ENCODE results near the gene NFYC. TPM values are rescaled to one million over a fixed set of nuclear protein-coding genes. Genes with fewer than 3 reads are reported as not detected.
A peak's percentile ranks its signal among the peaks of the same experiment; 100 is the strongest.

NFYC gene
- total RNA-seq, 1 donor from 2014 or later: 65.9 TPM

DNA sequence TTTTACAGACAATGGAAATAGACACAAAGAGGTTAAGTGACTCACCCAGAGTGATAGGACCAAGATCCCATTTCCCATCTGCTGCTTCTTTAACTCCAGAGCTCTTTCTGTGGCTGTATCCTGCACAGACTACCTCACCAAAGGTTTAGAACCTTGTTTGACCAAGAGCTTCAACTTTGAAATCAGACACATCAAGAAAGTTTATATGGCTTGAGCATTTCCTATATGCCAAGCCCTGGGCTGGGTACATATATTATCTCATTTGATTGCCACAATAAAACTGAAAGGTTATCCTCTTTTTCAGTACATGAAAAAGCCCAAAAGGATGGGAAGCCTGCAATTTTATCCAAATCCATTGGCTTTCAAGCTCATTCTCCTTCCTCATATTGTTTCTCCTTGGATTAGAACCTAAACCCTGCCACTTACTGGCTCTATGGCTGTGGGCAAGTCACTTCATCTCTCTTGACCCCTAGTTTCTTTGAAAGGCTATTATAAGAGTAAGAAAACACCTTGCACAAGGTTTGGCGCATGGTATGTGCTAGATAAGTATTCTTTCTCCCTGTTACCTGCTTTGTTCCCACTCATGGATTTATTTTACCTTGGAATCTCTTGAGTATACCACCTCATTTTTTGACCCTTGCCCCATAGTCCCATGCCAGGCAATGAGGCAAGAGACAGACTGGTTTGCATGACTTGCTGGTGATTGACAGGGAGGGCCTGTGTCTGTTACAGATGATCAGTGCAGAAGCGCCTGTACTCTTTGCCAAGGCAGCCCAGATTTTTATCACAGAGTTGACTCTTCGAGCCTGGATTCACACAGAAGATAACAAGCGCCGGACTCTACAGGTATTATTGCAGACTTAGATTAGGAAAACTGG lies 57.6 kb downstream of the NFYC start:
- no peak for ATAC-seq (ENCODE audit: poor library complexity)
- no peak for DNase-seq
- intact Hi-C loops (cut with DNase I): no loop called here

DNA sequence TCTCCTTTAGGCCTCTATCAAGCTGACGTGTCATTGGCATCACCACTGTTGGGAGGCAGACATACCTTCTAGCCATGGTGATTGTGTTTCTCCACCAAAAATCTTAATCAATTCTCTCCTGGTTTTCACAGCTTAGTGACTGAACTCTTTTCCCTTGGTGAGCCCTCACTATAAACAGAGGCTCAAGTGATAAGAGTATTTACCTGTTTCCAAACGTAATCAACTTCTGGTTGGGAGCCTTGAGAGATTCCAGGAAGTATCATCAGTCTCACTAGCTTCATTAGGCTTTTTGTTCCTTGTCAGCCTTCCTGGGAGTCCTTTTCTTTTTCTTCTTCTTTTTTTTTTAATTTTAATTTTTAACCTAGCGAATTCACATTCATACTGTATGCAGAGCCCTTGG lies 58.3 kb downstream of the NFYC start:
- intact Hi-C loops (cut with DNase I): no loop called here
- no peak for ATAC-seq (ENCODE audit: poor library complexity)
- DNase-seq: no peak

DNA sequence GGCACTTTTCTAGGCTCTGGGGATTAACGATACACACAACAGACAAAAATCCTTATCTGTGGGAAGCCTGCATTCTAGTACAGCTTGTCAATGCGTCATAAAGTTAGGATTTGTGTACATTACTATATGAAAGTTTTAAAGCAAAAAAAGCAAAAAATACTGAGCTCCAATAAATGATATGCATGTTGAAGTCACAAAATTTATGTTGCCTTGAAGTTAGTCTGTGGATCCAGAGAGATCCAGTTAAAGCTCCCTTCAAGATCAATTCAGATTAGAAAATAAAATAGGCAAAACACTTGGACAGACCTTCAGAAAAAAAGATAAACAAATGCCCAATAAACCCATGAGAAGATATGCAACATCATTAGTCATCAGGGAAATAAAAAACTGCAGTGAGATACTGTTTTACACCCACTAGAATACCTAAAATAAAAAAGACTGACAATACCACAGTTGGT lies 59.0 kb downstream of the NFYC start:
- no peak for DNase-seq
- no peak for ATAC-seq (ENCODE audit: poor library complexity)
- intact Hi-C loops (cut with DNase I): no loop called here

DNA sequence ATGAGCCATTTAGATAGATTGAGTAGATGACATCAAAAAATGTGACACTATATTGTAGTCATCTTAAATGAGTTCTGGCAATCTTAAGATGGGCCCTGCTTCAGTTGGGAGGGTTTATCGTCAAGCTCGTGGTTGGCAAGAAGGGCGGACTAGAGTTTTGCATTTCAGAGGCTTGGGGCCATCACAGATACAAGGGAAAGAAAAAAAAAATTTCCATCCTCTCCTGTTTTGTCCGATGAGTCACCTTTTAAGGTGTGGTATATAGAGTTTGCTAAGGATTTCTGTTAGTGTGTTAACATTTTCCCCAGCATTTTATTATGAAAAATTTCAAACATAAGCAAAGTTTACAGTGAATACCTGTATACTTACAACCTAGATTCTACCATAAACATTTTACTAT lies 60.3 kb downstream of the NFYC start:
- no peak for DNase-seq
- intact Hi-C loops (cut with DNase I): no loop called here
- no peak for ATAC-seq (ENCODE audit: poor library complexity)

DNA sequence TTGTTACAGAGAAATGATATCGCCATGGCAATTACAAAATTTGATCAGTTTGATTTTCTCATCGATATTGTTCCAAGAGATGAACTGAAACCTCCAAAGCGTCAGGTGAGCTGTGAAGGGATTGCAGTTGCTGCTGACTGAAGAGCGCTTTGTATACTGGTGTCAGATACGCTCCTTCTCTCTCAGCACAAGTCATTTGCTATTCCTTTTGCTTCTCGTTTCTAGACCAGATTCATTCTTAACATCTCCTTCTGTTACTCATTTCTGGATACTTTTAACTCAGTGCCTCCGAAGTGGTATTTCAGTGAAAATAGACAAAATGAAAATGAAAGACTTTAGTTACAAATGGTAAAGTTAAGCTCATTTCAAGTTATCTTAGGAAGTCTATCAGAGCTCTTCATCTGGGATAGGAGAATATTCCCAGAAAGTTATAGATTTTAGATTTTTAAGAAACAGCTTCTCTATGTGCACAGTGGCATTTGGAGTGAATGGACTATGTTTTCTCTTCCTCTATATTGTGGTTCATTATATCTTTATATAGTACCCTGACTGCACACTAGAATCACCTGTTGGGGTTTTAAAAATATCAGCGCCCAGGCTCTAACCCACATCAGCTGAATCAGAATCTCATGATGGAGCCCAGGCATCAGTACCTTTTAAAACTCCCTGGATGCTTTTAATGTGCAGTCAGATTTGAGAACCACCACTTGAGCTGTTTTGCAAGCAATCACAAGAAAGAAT lies 61.8 kb downstream of the NFYC start:
- ATAC-seq (ENCODE audit: poor library complexity) (no peak), DNase-seq (no peak)
- intact Hi-C loops (cut with DNase I): no loop called here

DNA sequence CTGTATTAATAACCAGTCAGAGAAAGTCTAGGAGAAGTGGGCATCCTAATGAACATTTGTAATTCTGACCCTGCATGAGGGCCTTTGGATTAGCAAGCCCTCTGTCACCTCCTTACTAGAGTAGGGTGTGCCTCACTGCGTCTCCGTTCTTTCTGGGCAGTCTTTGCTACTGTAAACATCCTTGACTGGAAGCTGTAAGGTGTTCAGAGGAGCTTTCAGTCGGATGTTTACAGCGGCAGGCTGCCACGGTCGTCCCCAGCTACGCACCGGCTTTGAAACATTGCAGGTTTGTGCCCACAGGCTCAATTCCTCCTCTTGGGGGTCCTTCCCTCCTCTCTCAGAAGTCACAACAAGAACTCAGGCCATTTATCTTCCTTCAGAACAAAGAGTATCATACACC lies 62.7 kb downstream of the NFYC start:
- intact Hi-C loops (cut with DNase I): no loop called here
- no peak for DNase-seq
- no peak for ATAC-seq (ENCODE audit: poor library complexity)

DNA sequence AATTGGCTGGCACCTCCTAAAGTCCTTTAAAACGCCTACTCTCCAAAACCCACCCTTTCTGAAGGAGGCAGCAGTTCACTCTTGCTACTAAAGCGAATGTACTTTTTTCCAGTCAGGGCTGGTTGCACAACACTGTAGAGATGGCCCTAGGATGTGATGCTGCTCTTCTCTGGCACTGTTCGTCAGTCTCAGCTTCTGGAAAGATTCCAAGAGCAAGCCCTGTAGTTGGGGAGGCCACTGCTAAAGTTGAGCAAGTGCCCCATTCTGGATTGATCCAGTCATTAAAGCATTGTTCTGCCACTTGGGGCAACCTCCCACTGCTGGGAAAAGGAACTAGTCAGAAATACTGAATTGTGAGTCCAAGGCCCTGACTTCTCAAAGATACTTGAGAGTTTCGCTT lies 63.6 kb downstream of the NFYC start:
- DNase-seq (no peak), ATAC-seq (ENCODE audit: poor library complexity) (peak; percentile 58)
- intact Hi-C loops (cut with DNase I): no loop called here

DNA sequence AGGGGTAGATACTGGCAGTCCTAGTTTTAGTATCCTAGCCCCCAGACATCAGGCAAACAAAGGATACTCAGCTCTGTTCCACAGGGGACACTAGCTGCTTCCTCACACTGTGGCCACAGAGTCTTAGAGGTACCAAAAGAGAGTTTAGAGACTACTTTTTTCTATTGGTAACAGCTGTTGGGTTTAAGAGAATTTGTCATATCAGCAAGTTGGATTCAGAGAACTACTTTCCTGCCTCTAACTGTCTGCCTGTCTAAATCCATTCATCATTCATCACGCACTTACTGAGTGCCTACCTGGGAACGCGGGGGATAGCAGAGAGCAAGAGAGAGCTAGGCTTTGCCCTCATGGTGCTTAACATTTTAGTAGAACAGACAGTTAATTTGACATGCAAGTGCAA lies 65.0 kb downstream of the NFYC start:
- no peak for DNase-seq
- intact Hi-C loops (cut with DNase I): no loop called here
- ATAC-seq (ENCODE audit: poor library complexity): no peak

DNA sequence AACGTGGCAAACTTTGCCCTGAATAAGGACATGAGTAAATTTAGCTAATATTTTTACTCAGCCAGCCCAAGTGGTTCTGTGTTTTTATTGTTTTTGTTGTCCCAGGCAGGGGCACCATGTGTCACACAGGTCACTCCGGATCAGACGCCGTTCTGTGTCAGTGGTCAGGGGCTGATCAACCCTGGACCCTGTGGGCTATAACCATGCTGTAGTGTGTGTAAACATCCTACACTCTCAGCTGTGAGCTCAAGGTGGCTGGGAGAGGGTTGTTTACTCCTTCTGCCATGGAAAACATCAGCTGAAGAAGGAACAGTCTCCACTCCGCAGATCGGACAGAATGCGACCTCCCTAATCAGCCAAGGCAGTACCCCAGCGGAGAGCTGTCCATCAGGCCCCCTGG lies 65.6 kb downstream of the NFYC start:
- intact Hi-C loops (cut with DNase I): no loop called here
- no peak for ATAC-seq (ENCODE audit: poor library complexity)

DNA sequence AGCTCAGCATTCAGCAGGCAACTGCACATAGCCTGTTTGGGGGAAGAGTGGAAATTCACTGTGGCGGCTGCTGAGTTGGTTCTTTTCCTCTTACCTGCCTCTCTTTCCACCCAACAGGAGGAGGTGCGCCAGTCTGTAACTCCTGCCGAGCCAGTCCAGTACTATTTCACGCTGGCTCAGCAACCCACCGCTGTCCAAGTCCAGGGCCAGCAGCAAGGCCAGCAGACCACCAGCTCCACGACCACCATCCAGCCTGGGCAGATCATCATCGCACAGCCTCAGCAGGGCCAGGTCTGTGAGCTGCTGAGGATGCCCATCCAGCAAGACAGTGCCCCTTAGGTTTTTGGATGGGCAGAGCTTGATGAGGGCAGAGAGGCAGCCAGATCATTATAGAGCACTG lies 66.5 kb downstream of the NFYC start:
- intact Hi-C loops (cut with DNase I): no loop called here
- DNase-seq: no peak
- ATAC-seq (ENCODE audit: poor library complexity): no peak

More for the DNA sequence above, 65.6 kb downstream of the NFYC start:
- DNase-seq: no peak

DNA sequence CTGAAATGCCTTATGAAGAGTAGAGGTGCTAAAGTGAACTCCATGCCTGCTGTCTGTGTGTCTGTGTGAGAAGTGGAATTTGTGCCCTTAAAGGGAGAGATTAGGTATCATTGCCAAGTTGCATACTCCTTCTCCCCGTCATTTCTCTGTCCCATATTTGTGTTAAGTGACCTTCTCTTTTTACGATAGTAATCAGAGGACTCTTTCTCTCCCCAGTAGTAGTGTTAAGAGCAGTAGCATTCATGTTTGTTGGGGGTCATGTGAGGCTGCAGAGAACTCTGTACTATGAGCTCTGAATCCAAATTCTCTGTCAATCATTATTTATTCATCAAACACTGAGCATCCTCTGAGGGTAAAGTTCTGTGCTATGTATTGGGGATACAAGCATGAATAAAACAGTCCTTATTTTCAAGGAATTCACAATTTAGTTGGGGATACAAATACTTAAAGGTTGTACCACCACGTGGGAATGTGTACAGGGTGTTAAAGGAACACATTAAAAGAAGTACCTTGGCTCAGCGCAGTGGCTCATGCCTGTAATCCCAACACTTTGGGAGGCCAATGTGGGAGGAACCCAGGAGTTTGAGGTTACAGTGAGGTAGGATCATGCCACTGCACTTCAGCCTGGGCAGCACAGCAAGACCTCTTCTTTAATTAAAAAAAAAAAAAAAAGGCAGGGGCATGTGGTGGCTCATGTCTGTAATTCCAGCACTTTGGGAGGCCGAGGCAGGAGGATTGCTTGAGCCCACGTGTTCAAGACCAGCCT lies 67.3 kb downstream of the NFYC start:
- ATAC-seq (ENCODE audit: poor library complexity) (no peak), DNase-seq (no peak)
- intact Hi-C loops (cut with DNase I): no loop called here

DNA sequence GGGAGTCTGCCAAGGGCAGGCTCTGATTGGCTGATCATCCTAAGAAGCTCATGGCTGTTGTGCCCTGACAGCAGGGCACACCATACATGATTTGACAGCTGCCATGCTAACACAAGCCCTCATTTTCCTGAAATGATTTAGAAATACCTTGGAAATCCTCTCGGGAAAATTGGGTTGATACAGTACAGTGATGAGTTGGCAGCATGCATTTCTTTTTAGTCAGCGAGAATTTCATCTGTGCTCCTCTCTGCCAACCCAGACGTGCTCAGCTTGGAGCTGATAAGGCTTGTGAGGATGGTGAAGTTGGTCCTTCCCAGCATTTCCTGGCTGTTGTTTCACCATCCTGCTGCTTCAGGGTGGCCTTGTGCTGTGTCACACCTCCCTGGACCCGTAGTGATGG lies 69.5 kb downstream of the NFYC start:
- no peak for DNase-seq
- no peak for ATAC-seq (ENCODE audit: poor library complexity)
- intact Hi-C loops (cut with DNase I): no loop called here

DNA sequence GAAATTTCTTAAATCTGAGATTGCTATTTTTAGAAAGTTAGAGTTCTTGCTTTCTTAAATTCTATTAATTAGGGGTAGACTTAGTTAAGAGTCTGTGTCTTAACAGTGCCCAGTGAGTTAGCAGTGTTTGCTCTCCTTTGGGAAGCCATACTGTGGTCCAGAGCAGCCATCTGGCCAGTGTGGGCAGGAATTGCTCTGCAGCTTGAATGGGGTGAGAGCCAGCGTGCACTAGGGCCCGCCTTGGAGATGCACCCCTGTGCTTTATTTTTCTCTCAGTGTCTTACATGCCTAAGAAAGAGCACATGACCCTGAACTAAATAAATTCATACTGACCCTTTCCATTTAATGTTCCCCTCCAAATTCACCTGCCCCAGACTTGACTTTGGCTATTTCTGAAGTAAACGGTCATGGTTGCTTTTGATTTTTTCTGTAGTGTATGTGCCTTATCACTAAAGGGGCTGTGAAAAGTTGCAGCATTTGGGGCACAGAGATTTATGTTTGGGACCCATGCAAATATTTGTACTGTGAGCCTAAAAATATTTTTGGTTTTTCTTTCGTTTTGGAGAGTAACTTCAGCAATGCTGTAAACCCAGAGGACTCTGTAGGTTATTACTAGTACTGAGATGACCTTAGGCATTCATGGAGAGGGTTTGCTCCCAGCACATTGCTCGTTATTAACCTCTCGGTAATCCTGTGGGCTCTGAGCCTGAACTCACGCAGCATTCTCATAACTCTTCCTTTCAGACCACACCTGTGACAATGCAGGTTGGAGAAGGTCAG lies 70.8 kb downstream of the NFYC start:
- no peak for ATAC-seq (ENCODE audit: poor library complexity)
- intact Hi-C loops (cut with DNase I): no loop called here
- DNase-seq: no peak

DNA sequence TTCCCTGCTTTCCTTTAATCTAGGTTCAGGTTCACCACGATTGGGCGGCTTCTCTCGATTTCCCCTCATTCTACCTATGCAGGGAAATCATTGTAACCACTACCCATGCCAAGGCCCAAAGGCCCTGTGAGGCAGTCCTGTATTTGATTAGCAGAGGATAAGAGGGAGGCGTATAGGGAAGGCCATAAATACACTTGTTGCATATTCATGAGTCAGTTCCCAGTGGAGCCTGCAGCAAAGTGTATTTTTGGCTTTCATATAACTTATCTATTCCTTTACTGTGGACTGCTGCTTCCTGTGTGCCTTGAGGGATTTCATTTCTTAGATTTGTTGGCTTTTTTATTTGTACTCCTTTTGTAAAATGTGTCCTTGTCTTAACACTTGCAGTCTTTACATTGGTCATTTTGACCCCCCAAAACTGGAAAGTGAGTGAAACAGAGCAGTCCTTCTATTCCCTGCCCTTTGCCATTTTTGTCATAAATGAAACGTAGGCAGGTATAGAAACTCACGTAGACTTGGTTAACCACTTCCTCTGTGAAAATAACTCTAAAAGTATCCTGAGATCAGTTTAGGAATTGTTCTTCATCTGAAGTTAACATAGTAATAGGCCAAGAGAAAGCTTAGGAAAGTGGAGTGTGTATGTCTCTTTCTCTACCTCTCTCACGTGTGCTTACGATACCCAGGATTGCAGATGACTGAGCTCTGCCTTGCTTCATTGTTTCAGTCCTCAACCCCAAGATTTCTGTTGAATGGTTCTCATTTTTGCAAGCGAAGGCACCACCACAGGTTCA lies 72.4 kb downstream of the NFYC start:
- no peak for ATAC-seq (ENCODE audit: poor library complexity)
- intact Hi-C loops (cut with DNase I): no loop called here
- DNase-seq: no peak

DNA sequence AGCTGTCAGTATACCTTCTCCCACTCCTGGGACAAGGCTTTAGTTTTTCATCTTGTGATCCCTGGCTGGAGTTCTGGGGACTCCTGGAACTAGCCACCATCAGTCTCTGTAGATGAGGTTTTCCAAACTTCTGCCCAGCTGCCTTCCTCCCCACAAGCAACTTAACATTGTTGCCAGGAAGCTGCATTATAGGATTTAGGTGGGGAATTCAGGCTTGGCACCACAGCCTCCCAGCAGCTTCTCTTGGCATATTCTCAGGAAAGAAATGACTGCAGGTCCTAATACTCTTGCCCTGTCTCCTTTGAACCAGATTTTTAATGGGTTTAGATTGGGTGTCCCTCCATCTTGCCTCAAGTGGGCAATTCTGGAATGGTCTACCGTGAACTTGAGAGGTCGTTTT lies 73.5 kb downstream of the NFYC start:
- no peak for DNase-seq
- intact Hi-C loops (cut with DNase I): no loop called here
- no peak for ATAC-seq (ENCODE audit: poor library complexity)

DNA sequence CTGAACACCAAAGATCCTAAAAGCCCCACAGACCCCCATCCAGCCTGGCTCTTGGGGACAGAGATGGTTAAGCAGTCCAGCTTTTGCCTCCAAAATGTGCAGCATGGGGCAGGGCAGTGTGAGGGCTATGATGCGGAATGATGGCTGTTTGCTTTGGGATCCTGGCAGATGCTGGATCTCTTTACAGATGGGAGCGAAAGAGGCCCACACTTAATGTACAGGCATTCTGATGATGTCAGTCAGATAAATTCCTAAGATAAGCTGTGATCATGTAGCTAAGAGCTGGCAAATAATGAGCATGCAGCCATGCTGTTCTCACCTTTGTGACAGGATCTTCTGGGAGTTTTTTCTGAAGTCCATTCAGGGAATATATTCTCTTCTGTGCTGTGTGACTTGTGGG lies 74.5 kb downstream of the NFYC start:
- no peak for DNase-seq
- no peak for ATAC-seq (ENCODE audit: poor library complexity)
- intact Hi-C loops (cut with DNase I): no loop called here

DNA sequence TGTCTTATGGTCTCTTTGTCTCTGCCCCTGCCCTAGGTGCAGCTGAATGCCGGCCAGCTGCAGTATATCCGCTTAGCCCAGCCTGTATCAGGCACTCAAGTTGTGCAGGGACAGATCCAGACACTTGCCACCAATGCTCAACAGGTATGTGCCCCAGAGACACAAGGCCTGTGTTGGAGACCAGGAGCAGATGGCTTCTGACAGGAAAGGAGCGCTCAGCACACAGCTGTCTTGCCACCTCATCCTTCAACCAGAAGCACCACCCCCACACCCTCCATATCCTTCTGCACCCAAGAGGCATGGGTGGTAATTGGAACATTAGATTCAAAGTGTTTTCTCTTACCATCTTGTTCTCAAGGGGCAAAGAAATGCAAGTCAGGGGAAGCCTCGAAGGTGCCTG lies 75.1 kb downstream of the NFYC start:
- intact Hi-C loops (cut with DNase I): no loop called here

More for the DNA sequence above, 75.1 kb downstream of the NFYC start:
- ATAC-seq (ENCODE audit: poor library complexity) (no peak), DNase-seq (no peak)
